GM19025 (cell line): Measurements from ENCODE around the gene POMT1.

Source experiments
- ATAC-seq: cut with Tn5 transposase; IDR thresholded peaks from one replicate; pipeline ENCODE4 v1.9.1; 2021; ENCODE audit warnings: mild to moderate bottlenecking, low read depth, moderate library complexity; ENCODE audit not compliant: unreplicated experiment

Gene POMT1

DNA sequence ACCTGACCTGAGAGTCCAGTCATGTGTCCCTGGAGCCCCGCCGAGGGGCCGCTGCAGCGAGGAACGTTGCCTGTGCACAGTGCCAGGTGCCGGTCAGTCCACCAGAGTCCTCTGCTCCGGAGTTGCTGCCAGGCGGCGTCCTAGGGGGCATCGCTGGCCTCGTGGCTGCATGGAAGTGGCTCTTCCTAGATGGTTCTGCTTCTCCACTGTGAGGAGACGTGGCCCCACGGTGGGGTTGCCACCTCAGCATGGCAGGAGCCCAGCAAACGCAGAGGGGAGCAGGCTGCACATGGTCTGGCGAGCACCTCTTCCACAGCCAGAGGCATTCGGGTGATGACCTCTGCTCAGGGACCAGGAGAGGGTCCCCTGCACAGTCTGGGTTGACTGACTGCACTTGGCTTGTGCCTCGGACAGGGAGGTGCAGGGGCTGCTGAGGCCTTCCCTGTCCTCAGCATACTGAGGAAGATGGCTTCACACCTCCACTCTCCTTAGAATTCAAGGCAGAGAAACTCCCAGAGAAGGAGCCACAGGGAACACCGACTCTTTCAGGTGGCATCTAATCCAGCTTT is 25.9 kb upstream of the POMT1 start:
- ATAC-seq = no peak

DNA sequence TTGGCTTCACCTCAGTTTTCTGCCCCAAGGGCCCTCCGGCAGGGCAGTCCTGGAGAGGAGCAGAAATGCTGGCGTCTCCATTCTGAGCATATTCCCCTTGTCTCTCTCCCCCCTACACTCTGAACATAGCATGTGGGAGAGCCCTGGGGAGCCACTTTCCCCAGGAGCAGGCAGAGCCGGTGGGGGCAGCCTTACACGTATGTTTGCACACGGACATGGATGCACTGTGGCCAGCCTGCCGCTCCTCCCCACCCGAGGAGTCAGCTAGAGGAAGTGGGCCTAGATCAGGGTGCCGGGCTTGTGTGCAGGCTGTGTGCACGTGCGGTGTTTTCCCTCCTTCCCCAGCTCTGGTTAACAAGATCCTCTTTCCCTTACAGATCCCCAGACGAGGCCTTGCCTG is 25.4 kb upstream of the POMT1 start:
- ATAC-seq = no peak

DNA sequence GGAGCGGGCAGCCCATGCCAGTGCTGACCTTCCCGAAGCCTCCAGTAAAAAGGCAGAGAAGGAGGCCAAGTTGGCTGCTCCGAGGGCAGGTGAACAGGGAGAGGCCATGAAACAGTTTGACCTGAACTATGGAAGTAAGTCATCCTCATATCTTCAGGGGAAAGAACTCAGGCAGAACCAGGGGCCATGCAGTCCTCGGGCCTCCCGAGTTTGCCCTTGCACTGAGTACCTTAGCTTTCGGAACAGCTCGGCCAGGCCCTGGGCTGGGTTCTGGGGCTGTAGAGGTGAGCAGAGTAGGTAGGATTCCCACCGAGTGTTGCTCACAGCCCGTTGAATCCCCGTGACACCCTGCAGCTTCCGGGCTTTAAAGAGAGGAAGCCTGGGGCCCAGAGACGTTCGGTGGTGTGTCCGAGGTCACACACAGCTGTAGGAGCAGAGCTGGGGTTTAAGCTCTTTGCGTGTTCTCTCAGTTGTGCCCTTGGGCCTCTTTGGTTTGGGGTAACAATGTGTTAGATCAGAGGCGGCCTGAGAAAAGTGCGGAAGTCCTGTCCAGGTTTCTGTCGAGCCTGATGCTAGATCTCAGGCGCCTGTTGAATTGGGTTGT is 24.8 kb upstream of the POMT1 start:
- ATAC-seq = no peak

DNA sequence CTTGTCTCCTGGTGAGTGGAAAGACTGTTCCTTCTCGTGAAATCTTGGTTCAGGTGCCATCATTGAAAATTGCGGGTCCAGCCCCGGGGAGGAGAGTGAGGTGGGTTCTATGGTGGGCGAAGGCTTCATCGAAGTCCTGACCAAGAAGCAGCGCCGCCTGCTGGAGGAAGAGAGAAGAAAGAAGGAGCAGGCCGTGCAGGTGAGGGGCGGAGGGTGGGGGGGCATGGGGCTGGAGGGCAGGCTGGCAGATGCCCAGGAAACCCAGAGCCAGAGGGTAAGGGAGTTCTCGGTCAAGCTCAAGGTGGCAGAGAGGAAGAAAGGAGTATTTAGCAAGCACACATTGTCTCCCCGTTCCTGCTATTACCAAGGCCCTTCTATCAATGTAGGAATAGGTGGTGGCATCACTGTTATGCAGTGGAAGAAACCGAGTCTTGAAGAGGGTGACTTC is 24.3 kb upstream of the POMT1 start:
- ATAC-seq = no peak

DNA sequence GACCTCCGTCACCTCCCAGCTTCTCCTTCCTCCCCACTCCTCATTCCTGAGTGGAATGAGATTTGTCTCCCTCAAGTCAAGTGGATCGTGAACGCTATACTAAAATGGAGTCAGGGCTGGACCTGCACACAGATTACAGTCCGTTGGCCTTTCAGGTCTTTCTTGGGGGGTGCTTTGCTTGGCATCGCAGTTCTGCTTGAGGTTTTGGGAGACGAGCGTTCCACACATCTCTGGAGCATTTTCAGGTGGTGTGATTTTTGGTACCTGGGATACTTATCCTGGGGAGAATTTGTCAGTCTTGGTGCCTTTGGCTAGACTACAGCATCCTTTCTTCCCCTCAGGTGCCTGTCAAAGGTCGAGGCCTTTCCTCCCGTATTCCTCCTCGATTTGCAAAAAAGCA is 23.8 kb upstream of the POMT1 start:
- ATAC-seq = no peak

DNA sequence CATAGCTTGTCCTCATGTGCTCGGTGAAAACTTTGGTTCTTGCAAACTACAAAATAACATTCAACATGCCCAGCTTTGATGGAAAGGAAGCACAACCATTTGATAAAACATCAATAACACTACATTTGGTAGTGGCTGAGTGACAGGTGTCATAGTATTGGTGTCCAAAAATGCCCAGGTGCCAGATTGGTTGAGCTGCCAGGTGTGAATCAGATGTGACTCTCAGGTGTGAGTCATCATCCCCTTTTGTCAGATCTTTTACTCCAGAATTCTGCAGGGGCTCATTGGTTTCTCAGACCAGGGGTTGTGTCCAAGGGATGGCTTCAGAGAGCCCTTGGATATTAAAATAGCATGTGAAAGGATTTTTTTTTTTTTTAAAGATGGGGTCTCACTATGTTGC is 22.5 kb upstream of the POMT1 start:
- ATAC-seq = no peak

DNA sequence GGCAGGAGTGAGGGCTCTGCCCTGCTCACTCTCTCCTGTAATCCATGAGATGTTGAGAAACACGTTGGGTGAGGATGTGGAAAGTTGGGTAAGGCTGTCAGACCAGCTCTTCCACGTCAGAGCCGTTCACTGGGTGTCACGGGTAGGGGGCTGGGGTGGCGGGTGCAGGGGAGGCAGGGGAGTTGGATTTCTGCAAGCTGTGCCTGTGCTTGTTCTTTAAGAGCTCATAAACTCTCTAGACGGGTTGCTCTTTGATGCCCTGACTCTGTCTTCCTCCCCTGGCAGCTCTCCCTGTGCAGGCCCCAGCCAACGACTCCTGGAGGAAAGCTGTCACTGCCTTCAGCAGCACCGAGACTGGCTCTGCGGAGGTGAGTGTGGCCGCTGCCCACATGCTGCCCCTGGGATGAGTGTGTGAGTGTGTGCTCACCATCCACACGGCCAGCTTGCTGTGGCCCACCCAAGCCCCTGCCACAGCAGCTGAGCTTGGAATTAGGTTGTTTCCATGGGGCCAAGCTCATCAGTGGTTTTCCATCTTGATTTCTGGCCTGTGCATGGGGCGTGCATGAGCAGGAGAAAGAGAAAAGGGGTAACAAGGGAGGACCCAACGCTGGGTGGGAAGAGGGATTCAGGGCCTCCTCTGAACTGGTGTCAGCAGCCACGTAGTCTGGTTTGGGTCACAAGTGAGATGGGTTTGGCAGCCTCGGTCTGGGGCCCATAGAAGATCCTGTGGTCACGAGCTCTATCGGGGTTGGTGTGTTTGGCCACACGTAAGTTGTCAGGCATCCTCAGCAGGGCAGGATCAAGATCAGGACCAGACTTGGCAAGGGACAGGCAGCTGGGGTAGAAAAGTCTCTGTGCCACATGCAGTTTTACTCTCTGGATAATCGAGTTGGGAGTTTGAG is 21.0 kb upstream of the POMT1 start:
- no peak for ATAC-seq

DNA sequence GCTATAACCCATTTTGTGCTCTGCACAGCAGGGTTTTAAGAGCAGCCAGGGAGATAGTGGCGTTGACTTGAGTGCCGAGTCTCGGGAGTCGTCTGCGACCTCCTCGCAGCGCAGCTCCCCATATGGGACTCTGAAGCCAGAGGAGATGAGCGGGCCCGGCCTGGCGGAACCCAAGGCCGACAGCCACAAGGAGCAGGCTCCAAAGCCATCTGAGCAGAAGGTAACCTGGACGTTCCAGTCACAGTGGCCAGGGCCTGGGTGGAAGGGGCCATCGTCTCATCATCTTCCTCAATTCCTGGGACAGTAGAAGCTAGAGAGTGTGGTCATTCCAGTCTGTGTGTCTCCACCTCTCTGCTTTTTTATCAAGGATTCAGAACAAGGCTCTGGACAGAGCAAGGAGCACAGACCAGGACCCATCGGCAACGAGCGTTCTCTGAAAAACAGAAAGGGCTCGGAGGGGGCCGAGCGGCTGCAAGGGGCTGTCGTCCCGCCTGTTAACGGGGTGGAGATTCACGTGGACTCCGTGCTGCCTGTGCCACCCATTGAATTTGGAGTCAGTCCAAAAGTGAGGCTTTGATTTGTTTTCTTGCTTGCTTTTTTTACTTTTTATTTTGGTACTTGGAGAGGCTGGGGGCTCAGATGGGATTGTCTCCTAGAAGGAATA is 20.2 kb upstream of the POMT1 start:
- no peak for ATAC-seq

DNA sequence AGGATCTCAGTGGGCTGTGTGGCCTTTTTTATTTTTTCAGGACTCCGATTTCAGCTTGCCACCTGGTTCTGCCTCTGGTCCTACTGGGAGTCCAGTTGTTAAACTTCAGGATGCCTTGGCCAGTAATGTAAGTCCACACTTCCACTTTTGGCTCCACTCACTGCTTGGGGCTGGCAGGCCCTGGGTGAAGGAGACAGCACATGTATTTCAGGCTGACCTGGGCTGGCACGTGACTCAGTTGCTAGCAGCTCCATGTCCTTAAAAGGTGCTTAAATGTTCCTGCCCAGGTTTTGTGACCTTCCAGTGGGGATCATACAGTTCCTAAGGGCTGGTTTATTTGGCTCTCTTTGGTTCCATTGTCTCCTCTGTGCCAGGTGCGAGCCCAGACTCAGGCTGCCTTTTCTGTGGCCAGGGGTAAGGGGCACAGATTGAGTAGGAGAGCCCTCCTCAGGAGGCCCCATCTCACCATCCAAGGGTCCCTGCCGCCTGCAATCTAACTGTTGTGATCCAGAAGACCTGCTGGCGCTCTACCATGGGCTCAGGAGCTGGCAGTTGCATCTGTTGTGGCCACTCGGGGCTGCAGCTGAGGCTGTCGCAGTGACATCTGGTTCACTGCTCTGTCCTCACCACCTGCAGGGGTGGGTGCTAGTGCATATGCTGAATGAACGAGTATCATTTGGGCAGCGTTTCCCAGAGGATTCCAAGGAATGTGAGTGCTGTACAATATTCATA is 19.2 kb upstream of the POMT1 start:
- no peak for ATAC-seq

DNA sequence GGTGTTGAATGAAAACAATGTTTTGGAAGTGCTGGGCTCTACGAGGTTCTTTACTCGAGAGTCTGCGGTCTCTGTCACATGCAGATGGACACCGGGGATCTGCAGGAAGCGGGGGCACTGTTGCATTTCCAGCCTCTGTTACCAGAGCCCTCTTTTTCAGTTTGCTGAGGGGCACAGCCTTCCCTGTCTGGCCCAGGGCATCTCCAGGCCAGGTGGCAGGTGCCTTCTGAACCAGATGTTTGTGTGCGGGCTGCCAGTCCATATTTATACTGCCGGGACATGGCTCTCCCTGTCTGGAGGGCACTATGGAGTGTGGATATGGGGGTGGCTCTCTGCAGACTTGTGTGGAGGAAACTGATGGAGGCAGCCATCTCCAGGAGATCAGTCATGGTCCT is 18.7 kb upstream of the POMT1 start:
- ATAC-seq = no peak

DNA sequence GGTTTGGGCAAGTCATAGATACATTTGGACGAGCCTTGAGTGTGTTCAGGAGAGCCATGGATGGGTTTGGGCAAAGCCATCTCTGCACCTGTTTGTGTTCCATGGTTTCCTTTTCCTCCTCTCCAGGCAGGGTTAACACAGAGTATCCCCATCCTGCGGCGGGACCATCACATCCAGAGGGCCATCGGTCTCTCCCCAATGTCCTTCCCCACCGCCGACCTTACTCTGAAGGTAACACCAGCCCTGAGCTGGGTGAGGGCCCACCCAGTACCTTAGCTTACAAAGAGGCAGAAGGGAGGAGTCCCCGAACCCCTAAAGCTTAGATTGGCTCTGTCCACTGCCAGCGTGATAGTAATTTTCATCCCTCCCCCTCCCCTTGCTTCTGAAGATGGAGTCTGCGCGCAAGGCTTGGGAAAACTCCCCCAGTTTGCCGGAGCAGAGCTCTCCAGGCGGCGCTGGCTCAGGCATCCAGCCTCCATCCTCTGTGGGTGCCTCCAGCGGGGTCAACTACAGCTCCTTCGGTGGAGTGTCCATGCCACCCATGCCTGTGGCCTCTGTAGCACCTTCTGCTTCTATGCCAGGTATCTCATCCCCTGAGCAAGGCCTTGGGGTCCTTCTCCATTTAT is 18.0 kb upstream of the POMT1 start:
- ATAC-seq = no peak

DNA sequence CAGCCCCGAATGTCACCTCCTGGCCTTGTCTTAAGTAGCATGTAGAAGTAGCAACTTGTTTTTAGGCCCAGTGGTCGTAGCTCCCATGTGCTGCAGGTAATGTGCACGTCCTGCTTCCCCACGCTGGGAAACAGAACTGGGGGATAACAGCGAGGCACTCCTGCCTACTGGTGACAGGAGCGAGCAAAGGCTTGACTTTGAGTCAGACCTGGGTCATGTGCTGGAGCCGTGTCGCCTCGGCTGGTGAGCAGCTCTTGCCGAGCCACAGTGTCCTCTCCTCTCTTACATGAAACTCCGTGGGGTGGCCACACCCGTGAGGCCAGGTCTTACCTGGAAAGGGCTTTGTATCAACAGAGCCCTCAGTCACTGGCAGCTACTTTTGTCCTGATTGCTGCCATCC is 17.5 kb upstream of the POMT1 start:
- ATAC-seq = no peak

DNA sequence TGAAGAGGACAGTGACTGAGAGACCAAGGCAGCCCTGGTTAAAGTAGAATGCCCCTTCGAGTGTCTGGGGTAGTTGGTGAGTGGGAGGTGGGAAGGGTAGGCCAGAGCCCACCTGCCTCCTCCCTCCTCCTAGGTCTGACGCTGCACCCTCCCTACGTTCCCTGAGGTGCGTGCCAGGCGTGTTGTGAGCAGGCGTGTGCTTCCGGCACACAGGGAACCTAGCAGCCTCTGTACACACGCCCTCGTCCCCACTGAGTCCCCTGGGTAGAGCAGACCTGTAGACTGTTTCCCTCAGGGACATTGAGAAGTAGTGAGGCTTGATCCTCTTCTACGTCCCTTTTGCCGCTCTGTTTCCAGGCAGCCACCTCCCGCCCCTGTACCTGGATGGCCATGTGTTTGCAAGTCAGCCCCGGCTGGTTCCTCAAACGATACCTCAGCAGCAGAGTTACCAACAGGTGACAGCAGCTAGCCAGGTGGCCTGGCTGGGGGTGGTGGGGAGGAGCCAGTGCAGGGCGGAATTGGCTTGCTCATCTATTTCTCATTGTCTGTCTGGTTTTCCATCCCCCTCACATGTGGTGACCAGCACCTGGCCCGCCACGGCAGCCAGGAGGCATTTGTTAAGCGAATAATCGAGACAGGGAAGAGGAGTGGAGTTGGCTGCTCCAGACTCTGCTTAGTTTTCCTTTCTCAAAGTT is 16.8 kb upstream of the POMT1 start:
- ATAC-seq = no peak

DNA sequence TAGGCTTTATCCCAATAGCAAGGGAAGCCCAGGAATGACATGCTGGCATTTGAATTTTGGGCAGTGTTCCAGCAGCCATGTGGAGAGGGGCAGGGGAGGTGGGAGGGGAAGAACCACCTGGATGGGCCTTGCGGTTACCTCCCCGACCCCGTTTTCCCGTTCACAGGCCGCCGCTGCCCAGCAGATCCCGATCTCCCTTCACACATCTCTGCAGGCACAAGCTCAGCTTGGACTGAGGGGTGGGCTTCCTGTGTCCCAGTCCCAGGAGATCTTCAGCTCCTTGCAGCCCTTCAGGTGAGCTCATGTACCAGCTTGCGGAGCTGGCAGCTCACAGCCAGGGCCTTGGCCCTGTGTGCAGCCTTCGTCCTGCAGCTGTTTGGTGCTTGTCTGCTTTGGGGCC is 15.7 kb upstream of the POMT1 start:
- ATAC-seq = no peak

DNA sequence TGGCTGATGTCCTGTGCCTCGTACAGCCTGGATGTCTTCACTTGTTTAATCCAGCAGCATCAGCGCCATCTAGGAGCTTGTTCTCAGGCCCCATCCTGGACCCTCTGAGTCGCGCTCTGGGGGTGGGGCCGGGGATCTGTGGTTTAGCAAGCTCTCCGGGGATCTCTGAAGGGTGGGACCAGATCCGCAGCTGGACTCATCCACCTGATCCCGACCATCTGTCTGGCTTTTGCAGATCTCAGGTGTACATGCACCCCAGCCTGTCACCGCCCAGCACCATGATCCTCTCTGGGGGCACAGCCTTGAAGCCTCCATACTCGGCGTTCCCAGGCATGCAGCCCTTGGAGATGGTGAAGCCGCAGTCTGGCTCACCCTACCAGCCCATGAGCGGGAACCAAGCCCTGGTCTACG is 15.1 kb upstream of the POMT1 start:
- ATAC-seq = no peak

DNA sequence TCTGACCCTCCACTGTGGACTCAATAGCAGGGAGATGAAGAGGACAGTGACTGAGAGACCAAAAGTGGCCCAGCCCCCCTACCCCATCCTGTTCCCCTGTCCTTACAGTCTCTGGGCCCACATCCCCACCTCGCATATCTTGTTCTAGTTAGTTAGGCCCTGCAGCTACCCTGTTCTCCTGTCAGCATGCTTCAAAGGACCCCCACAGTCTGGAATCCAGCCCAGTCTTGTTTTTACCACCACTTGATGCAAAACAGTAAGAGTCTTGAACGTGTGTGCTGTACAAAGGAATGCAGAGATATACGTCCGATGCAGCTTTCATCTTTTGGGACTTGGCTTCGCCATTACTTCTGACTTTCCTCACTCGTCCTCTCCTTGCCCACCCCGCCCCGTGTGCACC is 12.2 kb upstream of the POMT1 start:
- ATAC-seq = no peak

DNA sequence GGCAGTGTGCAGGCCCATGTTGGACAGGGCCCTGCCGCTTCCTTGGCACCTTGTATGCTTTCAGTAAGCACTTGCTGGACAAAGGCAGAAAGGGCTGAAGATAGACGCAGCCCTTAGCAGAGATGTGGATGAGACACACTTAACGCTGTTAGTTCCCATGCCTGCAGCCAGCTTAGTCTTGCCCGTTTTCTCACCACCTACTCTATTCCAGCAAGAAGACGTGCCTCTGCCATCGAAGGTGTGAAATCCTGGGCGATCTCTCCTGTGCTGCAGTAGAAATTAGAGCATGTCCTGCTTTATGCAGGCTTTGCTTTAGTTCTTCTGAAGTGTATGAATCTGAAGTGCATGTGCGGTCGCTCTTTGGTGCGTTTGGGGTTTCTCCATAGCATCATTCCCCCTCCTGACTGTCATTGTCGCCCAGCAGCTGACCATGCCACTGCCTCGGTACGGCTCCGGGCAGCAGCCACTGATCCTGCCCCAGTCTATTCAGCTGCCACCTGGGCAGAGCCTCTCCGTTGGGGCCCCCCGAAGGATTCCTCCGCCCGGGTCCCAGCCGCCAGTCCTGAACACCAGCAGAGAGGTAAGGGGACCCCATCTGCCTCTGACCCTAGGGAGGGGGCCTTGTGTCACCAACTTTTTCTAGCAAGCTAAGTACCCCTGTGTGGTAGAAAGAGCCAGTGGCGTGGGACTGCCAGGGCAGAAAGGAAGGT is 11.6 kb upstream of the POMT1 start:
- ATAC-seq = no peak

DNA sequence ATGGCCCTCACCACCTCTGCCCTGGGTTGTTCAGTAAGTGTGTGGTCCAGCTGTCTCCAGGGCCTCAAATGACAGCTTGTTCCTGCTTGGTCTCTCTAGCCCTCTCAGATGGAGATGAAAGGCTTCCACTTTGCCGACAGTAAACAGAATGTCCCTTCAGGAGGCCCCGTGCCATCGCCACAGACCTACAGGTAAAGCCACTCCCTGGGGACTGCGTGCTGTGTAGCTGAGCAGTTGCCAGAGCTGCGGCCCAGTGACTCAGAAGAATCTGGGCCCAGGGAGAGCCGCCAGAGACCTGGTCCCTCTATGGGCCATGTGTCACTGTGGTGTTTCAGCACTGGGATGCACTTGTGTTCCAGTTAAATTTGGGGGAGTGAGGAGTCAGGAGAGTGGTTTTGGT is 10.6 kb upstream of the POMT1 start:
- no peak for ATAC-seq

DNA sequence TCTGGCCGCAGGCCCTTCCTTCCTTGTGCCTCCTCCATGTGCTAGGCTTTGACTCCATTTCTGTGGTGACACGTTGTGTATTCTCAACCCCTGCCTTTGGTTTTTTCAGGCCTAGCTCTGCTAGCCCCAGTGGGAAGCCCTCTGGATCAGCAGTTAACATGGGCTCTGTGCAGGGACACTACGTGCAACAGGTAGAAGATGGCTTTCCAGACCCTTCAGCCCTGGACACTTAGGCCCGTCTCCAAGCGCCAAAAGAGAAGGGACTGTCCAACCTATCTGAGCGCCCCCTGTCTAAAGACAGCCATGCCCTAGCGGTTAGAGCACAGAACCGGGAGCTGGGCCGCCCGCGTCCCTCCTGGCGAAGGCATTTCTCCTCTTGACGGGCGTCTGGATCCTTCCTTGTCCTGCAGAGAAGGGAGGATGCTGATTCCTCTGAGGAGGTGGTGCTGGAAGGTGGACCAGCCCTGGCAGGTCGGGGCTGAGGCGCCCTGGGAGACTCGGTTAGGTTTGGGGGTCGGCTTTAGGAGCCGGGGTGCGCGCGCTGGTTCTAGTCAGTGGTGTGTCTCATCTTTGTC is 8.3 kb upstream of the POMT1 start:
- no peak for ATAC-seq
